Esophagus squamous epithelium (tissue), 4 donors: ENCODE measurements around the gene ELMO1.

Source experiments
- CTCF ChIP-seq, 6 experiments: fragments of 450-650 bp in 4 of 6; fragments of 200-600 bp in 2 of 6; sonication (generic) in 2 of 6; IDR thresholded peaks; one replicate each; pipeline ENCODE4 v1.5.1; 2016 to 2019; ENCODE audit warnings: antibody characterized with exemption in 6 of 6, mild to moderate bottlenecking in 4 of 6, moderate library complexity in 4 of 6
- POLR2A ChIP-seq, 4 donors: fragments of 450-650 bp; IDR thresholded peaks; one replicate each; pipeline ENCODE4 v1.6.1; 2017; ENCODE audit warnings: antibody characterized with exemption in 4 of 4, mild to moderate bottlenecking in 4 of 4, moderate library complexity in 3 of 4

- TF ChIP-seq POLR2A (IDR thresholded peaks at IDR 0.05) (no peak), CTCF (IDR thresholded peaks at IDR 0.05) (no peak)
These were observed 130.1 kb downstream of the ELMO1 start for GRCh38 chr7:37318541-37318940.
